ENCODE results near the gene RUVBL2. TPM values are rescaled to one million over a fixed set of nuclear protein-coding genes. Genes with fewer than 3 reads are reported as not detected.

The RUVBL2 gene
- total RNA-seq, 1 experiment from 2014 or later, result 107 TPM

DNA sequence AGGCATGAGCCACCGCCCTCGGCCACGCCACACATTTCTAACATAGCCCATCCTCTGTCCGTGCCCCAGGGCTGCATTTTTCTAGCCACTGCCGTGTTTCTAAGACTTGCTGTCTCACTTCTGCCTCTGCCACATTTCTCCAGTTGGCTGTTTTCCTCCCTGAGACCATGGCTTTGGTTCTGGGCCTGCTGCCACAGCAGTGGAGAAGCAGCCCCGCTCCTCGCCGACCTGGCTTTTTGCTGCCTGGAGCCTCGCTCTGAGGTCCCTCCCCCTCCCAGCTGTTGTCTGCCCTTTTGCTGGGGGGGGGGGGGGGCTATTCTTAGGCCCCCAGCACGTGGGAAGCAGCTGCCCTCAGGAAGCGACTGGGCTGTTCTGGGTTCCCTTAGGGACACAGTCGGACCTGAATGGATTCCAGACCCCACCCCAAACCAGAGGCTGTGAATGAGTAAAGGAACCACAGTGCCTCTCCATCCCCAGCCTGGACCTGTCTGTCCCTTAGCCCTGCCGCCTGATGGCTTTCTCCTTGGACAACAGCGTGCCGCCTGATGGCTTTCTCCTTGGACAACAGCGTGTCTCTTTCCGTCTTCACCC lies 3.9 kb upstream of the RUVBL2 start:
- H3K79me2 ChIP-seq (ENCODE audit: low read length), result peaks cover 42% of the 10 kb centered on the region
- no peak overlapping the region for H3K4me2 ChIP-seq (ENCODE audit: low read depth, low read length, poor library complexity, severe bottlenecking)
- H3K9ac ChIP-seq (ENCODE audit: low read length), result no peak overlapping the region

GRCh38 chr19:48990400-48990799 lies 3.3 kb upstream of the RUVBL2 start:
- Histone ChIP-seq H3K9ac (ENCODE audit: low read length) (no peak overlapping the region), H3K4me3 (ENCODE audit: low read length) (no peak overlapping the region), H3K4me1 (ENCODE audit: low read length) (peaks cover 22% of the 10 kb centered on the region), H3K9me2 (replicated peaks; ENCODE audit: insufficient read depth, low read length) (no peaks in the 10 kb centered on the region), H4K20me1 (ENCODE audit: insufficient read depth, low read depth, low read length) (peaks cover 12% of the 10 kb centered on the region; the same call in 1 of the 2 replicates), H3K79me2 (ENCODE audit: low read length) (peaks cover 48% of the 10 kb centered on the region), H2AFZ (ENCODE audit: low read length) (no peak overlapping the region), H3K4me2 (ENCODE audit: low read depth, low read length, poor library complexity, severe bottlenecking) (no peak overlapping the region), H3K27ac (ENCODE audit: low read length) (no peak overlapping the region), H3K9me3 (ENCODE audit: low read length) (no peaks in the 10 kb centered on the region), H3K36me3 (ENCODE audit: insufficient read depth, low read length) (peaks cover 5% of the 10 kb centered on the region), H3K27me3 (ENCODE audit: low read length) (no peaks in the 10 kb centered on the region)
- no peak for DNase-seq

More for the DNA sequence above, 3.9 kb upstream of the RUVBL2 start:
- Histone ChIP-seq H3K36me3 (ENCODE audit: insufficient read depth, low read length) (peaks cover 11% of the 10 kb centered on the region), H4K20me1 (ENCODE audit: insufficient read depth, low read depth, low read length) (peaks cover 6% of the 10 kb centered on the region; the same call in 1 of the 2 replicates), H3K27me3 (ENCODE audit: low read length) (no peaks in the 10 kb centered on the region), H3K4me3 (ENCODE audit: low read length) (no peak overlapping the region), H2AFZ (ENCODE audit: low read length) (no peak overlapping the region), H3K9me2 (replicated peaks; ENCODE audit: insufficient read depth, low read length) (no peaks in the 10 kb centered on the region), H3K9me3 (ENCODE audit: low read length) (no peaks in the 10 kb centered on the region), H3K4me1 (ENCODE audit: low read length) (peaks cover 16% of the 10 kb centered on the region), H3K27ac (ENCODE audit: low read length) (no peak overlapping the region)
- DNase-seq, result no peak

DNA sequence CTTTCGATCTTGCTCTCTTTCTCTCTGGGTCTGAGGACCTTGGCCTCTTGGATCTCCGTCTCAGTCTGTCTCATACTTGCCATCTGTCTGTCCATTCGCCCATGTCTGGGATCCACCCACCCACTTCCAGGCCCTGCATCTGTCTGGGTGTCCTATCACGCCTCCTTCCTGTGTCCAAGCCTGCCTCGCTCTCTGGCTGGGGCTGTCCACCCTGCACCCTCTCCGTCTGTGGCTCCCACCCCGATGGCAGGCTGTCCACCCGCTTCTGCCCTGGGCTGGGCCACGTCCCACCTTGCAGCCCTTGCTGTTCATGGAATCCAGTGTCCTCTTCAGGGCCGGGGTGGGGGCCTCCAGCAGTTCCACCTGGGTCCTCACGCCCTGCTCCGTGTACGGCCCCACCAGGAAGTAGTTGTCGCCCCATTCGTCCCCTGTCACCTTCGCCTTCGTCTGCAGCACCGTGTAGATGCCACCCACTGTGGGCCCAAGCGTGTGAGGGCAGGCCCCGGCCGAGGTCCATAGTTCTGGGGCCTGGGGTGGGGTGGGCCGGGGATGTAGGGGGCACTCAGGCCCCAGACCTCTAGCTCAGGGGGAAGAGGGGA lies 2.6 kb upstream of the RUVBL2 start:
- Histone ChIP-seq H2AFZ (ENCODE audit: low read length) (no peak overlapping the region), H3K4me3 (ENCODE audit: low read length) (peak overlapping the region; percentile 87), H3K9me3 (ENCODE audit: low read length) (no peaks in the 10 kb centered on the region), H3K4me1 (ENCODE audit: low read length) (peaks cover 23% of the 10 kb centered on the region), H3K36me3 (ENCODE audit: insufficient read depth, low read length) (no peaks in the 10 kb centered on the region; the same call in none of the 2 replicates), H3K9ac (ENCODE audit: low read length) (peak overlapping the region; percentile 91), H3K27me3 (ENCODE audit: low read length) (no peaks in the 10 kb centered on the region), H3K9me2 (replicated peaks; ENCODE audit: insufficient read depth, low read length) (no peaks in the 10 kb centered on the region), H4K20me1 (ENCODE audit: insufficient read depth, low read depth, low read length) (peaks cover 13% of the 10 kb centered on the region; the same call in 1 of the 2 replicates), H3K79me2 (ENCODE audit: low read length) (peaks cover 55% of the 10 kb centered on the region), H3K27ac (ENCODE audit: low read length) (no peak overlapping the region), H3K4me2 (ENCODE audit: low read depth, low read length, poor library complexity, severe bottlenecking) (peak overlapping the region; percentile 86)
- DNase-seq, result no peak

GRCh38 chr19:48991873-48992580 lies 1.7 kb upstream of the RUVBL2 start:
- peaks cover 63% of the 10 kb centered on the region for H3K79me2 ChIP-seq (ENCODE audit: low read length)
- H3K9ac ChIP-seq (ENCODE audit: low read length), result peak overlapping the region; percentile 91

GRCh38 chr19:48992581-48993174 lies 1.0 kb upstream of the RUVBL2 start:
- Histone ChIP-seq H3K4me1 (ENCODE audit: low read length) (peaks cover 23% of the 10 kb centered on the region), H3K9me3 (ENCODE audit: low read length) (no peaks in the 10 kb centered on the region), H3K9me2 (replicated peaks; ENCODE audit: insufficient read depth, low read length) (no peaks in the 10 kb centered on the region), H2AFZ (ENCODE audit: low read length) (peak overlapping the region; percentile 33; the same call in 1 of the 2 replicates), H3K79me2 (ENCODE audit: low read length) (peaks cover 68% of the 10 kb centered on the region), H4K20me1 (ENCODE audit: insufficient read depth, low read depth, low read length) (peaks cover 18% of the 10 kb centered on the region), H3K9ac (ENCODE audit: low read length) (peak overlapping the region; percentile 91), H3K27me3 (ENCODE audit: low read length) (no peaks in the 10 kb centered on the region), H3K27ac (ENCODE audit: low read length) (peak overlapping the region; percentile 46; the same call in 1 of the 2 replicates), H3K36me3 (ENCODE audit: insufficient read depth, low read length) (no peaks in the 10 kb centered on the region), H3K4me2 (ENCODE audit: low read depth, low read length, poor library complexity, severe bottlenecking) (peak overlapping the region; percentile 86), H3K4me3 (ENCODE audit: low read length) (peak overlapping the region; percentile 87)
- peak; percentile 74 for DNase-seq

More at GRCh38 chr19:48991873-48992580, 1.7 kb upstream of the RUVBL2 start:
- Histone ChIP-seq H3K4me3 (ENCODE audit: low read length) (peak overlapping the region; percentile 87), H3K27me3 (ENCODE audit: low read length) (no peaks in the 10 kb centered on the region), H3K4me1 (ENCODE audit: low read length) (peaks cover 23% of the 10 kb centered on the region), H3K36me3 (ENCODE audit: insufficient read depth, low read length) (no peaks in the 10 kb centered on the region; the same call in none of the 2 replicates), H3K9me2 (replicated peaks; ENCODE audit: insufficient read depth, low read length) (no peaks in the 10 kb centered on the region), H3K27ac (ENCODE audit: low read length) (peak overlapping the region; percentile 46; the same call in 1 of the 2 replicates), H3K9me3 (ENCODE audit: low read length) (no peaks in the 10 kb centered on the region), H4K20me1 (ENCODE audit: insufficient read depth, low read depth, low read length) (peaks cover 14% of the 10 kb centered on the region), H3K4me2 (ENCODE audit: low read depth, low read length, poor library complexity, severe bottlenecking) (peak overlapping the region; percentile 86), H2AFZ (ENCODE audit: low read length) (peak overlapping the region; percentile 33; the same call in 1 of the 2 replicates)
- DNase-seq, result peak; percentile 70

DNA sequence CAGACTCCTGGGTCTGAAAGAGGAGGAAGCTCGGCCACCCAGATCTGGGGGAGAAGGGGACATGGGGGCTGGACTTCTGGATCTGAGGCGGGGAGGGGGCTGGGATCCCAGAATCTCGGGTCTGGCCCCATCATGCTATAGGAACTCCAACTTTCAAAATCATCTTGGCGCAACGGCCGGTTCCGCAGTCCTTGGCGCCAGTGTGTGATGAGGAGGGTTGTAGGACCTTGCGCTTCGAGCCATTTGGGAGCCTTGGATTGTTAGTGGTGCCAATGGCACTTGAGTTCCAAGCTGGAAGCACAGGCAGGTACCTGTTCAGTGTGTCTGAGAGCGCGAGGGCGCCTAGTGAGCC lies 324 bp downstream of the RUVBL2 start:
- no peak overlapping the region for H2AFZ ChIP-seq (ENCODE audit: low read length)
- H3K27ac ChIP-seq (ENCODE audit: low read length), result peak overlapping the region; percentile 76
- no peaks in the 10 kb centered on the region for H3K27me3 ChIP-seq (ENCODE audit: low read length)
- DNase-seq, result peak; percentile 54
- H3K9me3 ChIP-seq (ENCODE audit: low read length), result no peaks in the 10 kb centered on the region
- H3K9ac ChIP-seq (ENCODE audit: low read length), result peak overlapping the region; percentile 87
- H3K4me3 ChIP-seq (ENCODE audit: low read length), result peak overlapping the region; percentile 87
- peaks cover 76% of the 10 kb centered on the region for H3K79me2 ChIP-seq (ENCODE audit: low read length)
- H3K36me3 ChIP-seq (ENCODE audit: insufficient read depth, low read length), result no peaks in the 10 kb centered on the region
- peaks cover 23% of the 10 kb centered on the region for H3K4me1 ChIP-seq (ENCODE audit: low read length)
- H4K20me1 ChIP-seq (ENCODE audit: insufficient read depth, low read depth, low read length), result peaks cover 24% of the 10 kb centered on the region
- peak overlapping the region; percentile 84 for H3K4me2 ChIP-seq (ENCODE audit: low read depth, low read length, poor library complexity, severe bottlenecking)
- no peaks in the 10 kb centered on the region for H3K9me2 ChIP-seq (replicated peaks; ENCODE audit: insufficient read depth, low read length)

- no peaks in the 10 kb centered on the region for H3K27me3 ChIP-seq (ENCODE audit: low read length)
- H3K4me3 ChIP-seq (ENCODE audit: low read length), result no peak overlapping the region
- H3K27ac ChIP-seq (ENCODE audit: low read length), result no peak overlapping the region
- peak; percentile 88 for DNase-seq
- H4K20me1 ChIP-seq (ENCODE audit: insufficient read depth, low read depth, low read length), result peaks cover 24% of the 10 kb centered on the region
- H3K9me3 ChIP-seq (ENCODE audit: low read length), result no peaks in the 10 kb centered on the region
- peaks cover 8% of the 10 kb centered on the region; the same call in 1 of the 2 replicates for H3K36me3 ChIP-seq (ENCODE audit: insufficient read depth, low read length)
- H2AFZ ChIP-seq (ENCODE audit: low read length), result no peak overlapping the region
- H3K4me2 ChIP-seq (ENCODE audit: low read depth, low read length, poor library complexity, severe bottlenecking), result no peak overlapping the region
- peaks cover 11% of the 10 kb centered on the region for H3K4me1 ChIP-seq (ENCODE audit: low read length)
- H3K9me2 ChIP-seq (replicated peaks; ENCODE audit: insufficient read depth, low read length), result no peaks in the 10 kb centered on the region
- H3K79me2 ChIP-seq (ENCODE audit: low read length), result peaks cover 55% of the 10 kb centered on the region
- no peak overlapping the region for H3K9ac ChIP-seq (ENCODE audit: low read length)
Measured at GRCh38 chr19:48997972-48998371, 4.3 kb downstream of the RUVBL2 start.

Data from Karpas-422 (cell line).